HG03103 (cell line): ENCODE results near the gene JAKMIP2.
"Not testable (repeated sequence)": the region's sequence is repeated elsewhere in the genome, so short reads cannot be mapped to it uniquely, and the experiment has no call there.

Experiments
- ATAC-seq: cut with Tn5 transposase; IDR thresholded peaks from one replicate; pipeline ENCODE4 v1.9.1; 2021; ENCODE audit warnings: low read depth; ENCODE audit not compliant: unreplicated experiment

The JAKMIP2 gene

GRCh38 chr5:147751156-147751830 is 31.2 kb downstream of the JAKMIP2 start:
- no peak for ATAC-seq

- no peak for ATAC-seq
Measured at GRCh38 chr5:147750065-147750464, 32.5 kb downstream of the JAKMIP2 start.

DNA sequence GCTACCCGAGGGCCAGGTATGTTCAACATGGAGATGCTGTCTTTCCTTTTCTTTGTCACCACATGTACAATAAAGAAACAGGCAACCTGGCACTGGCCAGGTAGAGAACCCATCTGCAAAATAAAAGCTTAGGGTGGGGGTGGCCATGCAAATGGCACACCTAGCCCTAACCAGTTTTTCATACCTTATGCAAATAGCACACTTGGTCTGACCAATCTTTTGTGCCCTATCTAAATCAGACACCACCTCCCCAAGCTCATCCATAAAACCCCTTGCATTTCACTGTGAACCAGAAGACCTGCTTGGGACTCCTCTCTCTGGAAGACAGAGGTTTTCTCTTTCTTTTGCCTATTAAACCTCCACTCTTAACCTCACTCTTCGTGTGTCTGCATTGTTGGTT is 33.9 kb downstream of the JAKMIP2 start:
- ATAC-seq: no peak

GRCh38 chr5:147746986-147747385 is 35.5 kb downstream of the JAKMIP2 start:
- ATAC-seq: no peak

DNA sequence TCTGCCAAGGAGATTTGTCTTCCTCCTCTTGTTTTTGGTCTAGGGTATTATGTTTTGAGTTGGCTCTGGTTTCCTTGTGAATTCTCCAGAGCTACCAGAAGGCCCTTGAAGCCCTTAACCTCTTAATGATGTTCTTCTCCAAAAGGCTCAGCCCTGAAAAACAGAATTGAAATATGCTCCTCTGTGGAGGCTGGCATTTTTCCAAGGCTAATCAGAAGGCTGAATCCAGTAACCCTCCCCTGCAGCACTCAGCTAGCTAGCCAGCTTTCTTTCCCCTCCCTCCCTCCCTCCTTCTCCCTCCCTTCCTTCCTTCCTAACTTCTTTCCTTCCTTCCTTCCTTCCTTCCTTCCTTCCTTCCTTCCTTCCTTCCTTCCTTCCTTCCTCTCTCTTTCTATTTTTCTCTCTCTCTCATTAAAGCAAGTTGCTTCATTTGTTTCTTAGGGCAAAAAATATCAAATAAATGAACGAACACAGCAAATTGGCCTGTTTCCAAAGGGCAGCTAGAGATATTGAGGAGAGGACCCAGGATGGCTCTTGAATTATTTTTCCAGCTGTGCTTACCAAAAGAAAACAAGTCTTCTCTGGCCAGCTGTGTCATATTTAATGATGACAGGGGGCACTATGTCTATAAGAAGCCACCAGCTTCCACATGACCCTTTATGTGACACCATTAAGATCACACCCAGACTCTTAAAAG is 38.7 kb downstream of the JAKMIP2 start:
- ATAC-seq: no peak

DNA sequence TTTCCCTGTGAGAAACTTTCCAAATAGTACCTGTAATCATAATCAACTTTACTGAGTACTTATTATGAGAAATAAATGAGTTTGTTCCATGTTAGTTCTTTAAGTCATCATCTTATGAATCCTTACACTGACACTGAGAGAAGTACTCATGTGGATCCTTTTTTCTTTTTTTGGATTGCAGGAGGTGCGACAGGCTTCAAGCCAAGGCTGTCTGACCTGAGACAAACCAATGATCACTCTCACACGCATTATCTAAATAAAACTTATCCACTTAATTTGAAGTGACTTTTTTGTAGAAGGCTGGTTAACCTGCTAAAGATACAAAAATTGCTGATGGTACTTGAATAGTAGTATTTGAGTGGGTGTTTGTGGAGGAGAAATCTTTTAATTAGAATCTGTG is 39.5 kb downstream of the JAKMIP2 start:
- no peak for ATAC-seq

DNA sequence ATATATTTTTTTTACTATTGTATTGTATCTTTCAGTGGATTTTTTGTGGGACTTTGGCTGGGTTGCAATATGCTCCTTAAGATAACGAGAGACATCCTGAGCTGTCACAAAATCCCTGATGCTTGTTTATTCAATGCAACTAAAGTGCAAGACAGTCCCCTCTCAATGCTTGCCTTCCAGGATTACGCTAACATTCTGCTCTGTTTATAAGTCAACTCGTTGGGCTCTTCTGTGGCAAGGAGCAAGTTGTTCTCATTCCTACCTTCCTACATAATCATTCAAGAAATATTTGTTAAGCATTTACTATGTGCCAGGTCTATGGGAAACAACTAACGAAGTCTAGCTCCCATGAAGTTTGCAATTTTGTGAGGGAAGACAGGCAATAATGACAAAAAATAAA is 40.4 kb downstream of the JAKMIP2 start:
- ATAC-seq: no peak

DNA sequence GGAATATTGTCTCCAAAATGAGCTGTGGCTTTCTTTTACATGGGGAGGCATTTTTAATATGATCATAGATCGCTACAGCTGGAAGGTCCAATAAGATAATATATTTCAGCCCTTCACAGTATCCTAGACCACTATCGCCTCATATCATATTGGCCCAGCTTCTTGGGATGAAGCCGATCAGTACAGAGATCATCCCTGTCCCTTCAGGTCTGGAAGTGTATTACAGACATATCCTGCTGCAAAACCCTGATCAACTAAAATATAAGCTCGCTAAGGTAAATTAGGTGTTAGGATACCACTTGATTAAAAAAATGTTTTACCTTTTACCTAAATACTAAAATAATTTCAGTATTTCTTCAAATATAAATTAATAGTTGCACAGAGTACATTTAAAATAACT is 41.7 kb downstream of the JAKMIP2 start:
- no peak for ATAC-seq

DNA sequence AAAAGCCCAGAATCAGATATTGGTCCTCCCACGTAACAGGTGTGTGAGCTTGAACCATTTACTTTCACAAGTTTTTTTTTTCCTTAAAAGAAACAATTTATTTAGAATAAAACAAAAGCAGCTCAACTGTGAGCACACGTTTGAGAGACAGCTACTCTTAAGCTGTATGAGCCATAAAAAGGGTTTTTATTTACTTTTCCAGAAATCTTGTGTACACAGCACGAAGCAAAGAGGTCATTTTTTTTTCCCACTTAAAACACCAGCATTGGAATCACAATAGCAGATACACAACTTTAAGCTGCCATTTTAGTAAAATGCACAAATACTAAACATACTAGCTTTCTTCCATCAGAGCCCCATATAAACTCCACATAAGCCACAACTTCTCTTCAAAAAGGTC is 44.6 kb downstream of the JAKMIP2 start:
- no peak for ATAC-seq

DNA sequence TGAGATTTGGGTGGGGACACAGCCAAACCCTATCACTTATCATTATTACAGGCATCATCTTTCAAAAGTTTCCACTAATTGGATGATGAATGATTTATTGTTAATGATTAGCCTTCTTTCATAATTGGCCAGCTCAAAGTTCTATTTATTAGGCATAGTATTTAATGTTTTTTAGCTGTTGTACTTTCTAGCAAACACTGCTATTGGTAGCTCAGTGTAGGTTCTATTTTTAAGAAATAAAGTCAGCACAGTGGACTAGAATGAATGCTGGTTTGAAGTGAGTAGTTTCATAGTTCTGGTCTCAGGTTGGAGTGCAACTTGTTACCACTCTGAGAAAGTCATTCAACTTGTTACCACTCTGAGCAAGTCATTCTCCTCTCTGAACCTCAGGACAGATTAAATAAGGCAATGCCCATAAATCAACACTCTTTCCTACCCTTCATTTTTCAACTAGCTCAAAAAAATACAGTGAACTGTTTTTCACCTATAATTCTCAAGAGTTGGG is 46.9 kb downstream of the JAKMIP2 start:
- ATAC-seq: no peak

DNA sequence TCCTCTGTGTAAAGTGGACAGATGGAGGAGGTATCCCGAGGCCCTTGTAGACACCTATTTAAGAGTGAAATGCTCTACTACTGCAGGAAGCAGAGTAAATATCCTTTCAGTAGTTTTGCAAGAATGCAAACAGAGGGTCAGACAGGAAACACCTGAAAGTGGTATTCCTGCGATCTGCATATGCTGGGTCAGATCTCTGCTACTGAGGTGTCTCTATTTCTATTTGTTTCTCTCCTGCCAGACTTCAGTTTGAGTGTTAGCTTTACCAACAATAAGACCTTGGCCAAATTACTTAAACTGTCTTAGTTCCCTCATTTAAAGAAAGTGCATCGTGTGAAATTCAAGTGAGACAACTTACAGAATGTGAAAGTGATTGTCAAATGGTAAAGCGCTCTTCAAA is 47.6 kb downstream of the JAKMIP2 start:
- no peak for ATAC-seq

DNA sequence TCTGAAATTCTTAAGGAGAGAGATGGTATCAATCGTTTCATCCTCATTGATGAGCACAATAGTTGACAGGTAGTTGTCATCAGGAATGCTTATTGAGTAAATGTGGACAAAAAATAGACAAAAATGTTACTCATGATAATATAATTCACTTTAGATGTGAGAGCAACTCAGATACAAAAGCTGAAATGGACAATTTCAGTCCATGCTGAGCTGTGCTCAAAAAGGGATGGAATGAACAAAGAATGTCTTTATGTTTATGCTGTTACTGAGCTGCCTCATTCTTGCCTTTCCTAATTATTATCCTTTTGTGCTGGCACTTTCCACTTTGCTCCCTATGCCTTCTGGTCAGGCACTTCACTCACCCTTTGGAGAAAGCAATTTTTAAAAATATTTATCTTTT is 49.5 kb downstream of the JAKMIP2 start:
- no peak for ATAC-seq

- ATAC-seq: no peak
Measured at GRCh38 chr5:147732291-147732883, 50.1 kb downstream of the JAKMIP2 start.

DNA sequence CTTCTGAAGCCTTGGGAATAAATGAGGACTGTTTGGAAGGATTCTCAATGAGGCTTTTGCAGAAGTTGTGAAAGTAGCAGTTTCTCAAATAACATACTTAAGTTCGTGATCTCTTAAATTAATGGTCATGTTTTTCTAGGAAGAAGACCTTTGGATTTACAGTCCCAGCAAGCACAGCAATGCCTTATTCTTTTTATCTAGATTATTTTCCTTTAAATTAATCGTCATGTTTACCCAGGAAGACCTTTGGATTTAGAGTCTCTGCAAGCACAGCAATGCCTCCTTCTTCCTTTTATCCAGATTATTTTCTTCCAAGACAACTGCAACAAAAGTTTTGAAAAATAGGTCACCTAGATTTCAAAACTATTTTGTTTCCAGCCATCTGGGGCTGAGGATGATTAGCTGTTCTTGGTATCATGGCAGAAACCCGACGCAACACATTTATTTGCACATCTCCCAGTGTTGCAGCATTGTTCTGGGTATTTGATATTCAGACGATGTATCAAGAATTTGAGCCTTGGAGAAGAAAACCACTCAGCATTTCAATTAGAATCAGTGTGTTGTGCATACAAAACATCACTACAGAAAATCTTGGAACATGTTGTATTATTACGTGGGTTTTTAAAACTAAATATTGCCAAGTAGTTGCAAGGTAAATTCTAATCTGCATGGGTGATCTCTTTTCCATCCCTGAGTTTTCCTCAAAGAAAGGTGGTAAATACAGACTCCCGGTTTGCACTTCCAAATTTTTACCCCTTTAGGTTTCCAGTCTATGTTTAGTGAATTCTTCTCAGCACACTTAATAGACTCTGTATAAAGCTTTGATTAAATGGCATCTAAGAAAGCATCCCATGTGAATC is 50.9 kb downstream of the JAKMIP2 start:
- ATAC-seq: no peak

DNA sequence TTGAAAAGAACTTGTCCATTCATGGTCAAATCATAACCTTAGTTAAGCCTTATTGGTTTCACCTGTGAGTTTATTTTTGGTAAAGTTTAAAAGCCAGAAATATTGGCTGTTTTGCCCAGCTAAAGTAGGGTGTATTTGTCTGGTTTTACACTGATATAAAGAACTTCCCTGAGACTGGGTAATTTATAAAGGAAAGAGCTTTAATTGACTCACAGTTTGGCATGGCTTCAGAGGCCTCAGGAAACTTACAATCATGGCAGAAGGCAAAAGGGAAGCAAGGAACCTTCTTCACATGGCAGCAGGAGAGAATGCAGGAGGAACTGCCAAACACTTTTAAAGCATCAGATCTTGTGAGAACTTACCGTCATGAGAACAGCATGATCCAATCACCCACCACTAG is 55.3 kb downstream of the JAKMIP2 start:
- no peak for ATAC-seq

DNA sequence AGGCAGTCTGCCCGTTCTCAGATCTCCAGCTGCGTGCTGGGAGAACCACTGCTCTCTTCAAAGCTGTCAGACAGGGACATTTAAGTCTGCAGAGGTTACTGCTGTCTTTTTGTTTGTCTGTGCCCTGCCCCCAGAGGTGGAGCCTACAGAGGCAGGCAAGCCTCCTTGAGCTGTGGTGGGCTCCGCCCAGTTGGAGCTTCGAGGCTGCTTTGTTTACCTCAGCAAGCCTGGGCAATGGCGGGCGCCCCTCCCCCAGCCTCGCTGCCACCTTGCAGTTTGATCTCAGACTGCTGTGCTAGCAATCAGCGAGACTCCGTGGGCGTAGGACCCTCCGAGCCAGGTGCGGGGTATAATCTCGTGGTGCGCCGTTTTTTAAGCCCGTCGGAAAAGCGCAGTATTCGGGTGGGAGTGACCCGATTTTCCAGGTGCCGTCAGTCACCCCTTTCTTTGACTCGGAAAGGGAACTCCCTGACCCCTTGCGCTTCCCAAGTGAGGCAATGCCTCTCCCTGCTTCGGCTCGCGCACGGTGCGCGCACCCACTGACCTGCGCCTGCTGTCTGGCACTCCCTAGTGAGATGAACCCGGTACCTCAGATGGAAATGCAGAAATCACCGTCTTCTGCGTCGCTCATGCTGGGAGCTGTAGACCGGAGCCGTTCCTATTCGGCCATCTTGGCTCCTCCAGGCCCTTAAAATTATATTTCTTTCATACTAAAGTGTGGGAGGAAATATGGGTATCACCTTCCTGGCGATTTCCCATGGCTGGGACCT is 61.2 kb downstream of the JAKMIP2 start:
- not testable (repeated sequence) for ATAC-seq

DNA sequence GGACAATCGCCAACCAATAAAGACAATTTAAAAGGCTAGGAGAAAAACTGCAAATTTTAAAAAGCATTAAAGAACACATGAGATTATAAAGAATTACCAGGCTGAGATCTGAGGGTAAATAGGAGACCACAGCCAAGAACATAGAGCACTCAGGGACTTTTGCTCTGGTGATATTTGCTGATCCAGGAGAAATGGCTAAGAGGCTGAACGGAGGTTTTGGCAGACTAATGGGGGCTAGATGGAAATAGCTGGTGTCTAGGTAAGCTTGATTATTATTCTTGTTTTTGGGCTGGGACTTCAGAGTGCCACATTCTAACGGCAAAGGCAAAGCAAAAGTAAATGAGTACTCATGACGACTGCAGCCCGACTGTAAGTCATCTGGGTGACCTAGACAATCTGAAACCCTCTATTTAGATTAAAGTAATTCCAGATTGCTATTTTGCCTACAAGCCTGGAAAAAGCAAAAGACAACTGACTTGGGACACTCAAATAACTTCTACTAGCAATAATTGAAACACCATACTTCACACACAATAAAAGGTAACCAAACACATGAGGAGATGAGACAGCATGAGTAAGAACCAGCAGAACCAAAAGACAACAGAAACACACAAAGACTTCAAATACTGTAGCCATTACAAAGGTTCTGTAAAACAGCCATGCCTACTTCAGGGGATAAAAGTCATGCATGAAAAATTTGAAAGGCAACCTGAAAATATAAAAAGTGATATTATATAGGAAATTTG is 68.8 kb downstream of the JAKMIP2 start:
- no peak for ATAC-seq

DNA sequence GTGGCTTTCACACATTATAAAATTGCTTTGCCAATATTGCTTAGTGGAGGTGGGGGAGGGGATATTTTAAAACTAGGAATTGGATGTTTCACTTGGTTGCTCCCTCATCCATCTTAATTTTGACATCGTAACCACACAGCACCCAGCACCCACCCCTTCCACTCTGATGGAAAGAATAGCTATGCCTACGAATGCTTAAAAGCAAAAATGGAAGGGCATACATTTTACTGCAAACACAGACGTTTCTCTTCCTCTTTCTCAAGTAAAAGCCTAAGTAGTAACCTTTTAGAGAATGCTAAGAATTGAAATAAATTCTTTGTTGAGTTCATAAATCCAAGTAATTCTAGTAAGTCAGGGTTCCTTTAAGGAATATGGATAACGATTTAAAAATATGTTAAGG is 69.9 kb downstream of the JAKMIP2 start:
- ATAC-seq: no peak

GRCh38 chr5:147712019-147712418 is 70.5 kb downstream of the JAKMIP2 start:
- no peak for ATAC-seq
